MCF 10A (cell line): Measurements from ENCODE around the gene POLD4. TPM values are rescaled to one million over a fixed set of nuclear protein-coding genes. Genes with fewer than 3 reads are reported as not detected.

ENCODE experiments used
- BruUV-seq: library from RNA; stranded (reverse); fragments of 400-500 nt; replicated peaks from 2 replicates; lab custom pipeline; 2021; lab: Mats Ljungman, UMichigan
- CTCF ChIA-PET: fragments of 300-600 bp; sonication (Branson Sonifier 250); formaldehyde crosslinking; extraction: SDS; loops from one replicate; lab custom pipeline; 2021; ENCODE audit warnings: antibody characterized with exemption, inconsistent platforms; lab: Yijun Ruan, JAX
- POLR2A ChIA-PET: fragments of 300-600, 350-650 bp; sonication (Branson Sonifier 250); formaldehyde crosslinking; extraction: SDS; loops from one replicate; lab custom pipeline; 2020; ENCODE audit warnings: antibody characterized with exemption, inconsistent platforms; lab: Yijun Ruan, JAX
- DNase-seq: peaks from one replicate; pipeline ENCODE4 v3.0.0-alpha.2; 2018; ENCODE audit not compliant: unreplicated experiment
- H3K27ac Mint-ChIP-seq: one replicate; pipeline ENCODE4 v1.8.0; 2022; ENCODE audit warnings: mild to moderate bottlenecking, low read depth, mixed read lengths; ENCODE audit not compliant: unreplicated experiment
- H3K27me3 Mint-ChIP-seq: one replicate; pipeline ENCODE4 v1.8.0; 2022; ENCODE audit warnings: mixed read lengths; ENCODE audit not compliant: insufficient read depth, unreplicated experiment
- H3K36me3 Mint-ChIP-seq: one replicate; pipeline ENCODE4 v1.8.0; 2022; ENCODE audit warnings: mild to moderate bottlenecking, moderate library complexity, mixed read lengths; ENCODE audit not compliant: insufficient read depth, unreplicated experiment
- H3K4me1 Mint-ChIP-seq: one replicate; pipeline ENCODE4 v1.8.0; 2022; ENCODE audit warnings: mixed read lengths; ENCODE audit not compliant: insufficient read depth, unreplicated experiment
- H3K4me3 Mint-ChIP-seq: one replicate; pipeline ENCODE4 v1.8.0; 2022; ENCODE audit warnings: mild to moderate bottlenecking, moderate library complexity, mixed read lengths; ENCODE audit not compliant: unreplicated experiment
- H3K9me3 Mint-ChIP-seq: one replicate; pipeline ENCODE4 v1.8.0; 2022; ENCODE audit warnings: mixed read lengths; ENCODE audit not compliant: unreplicated experiment
- intact Hi-C: fragments of 100-400 bp; cut with micrococcal nuclease; formaldehyde crosslinking; loops from 2 replicates; pipeline ENCODE4 v1.14.1; 2022
- total RNA-seq: library from RNA; stranded (reverse); gene quantifications from 2 replicates; pipeline ENCODE4 v1.2.3, GENCODE V29; 2022
- TF ChIP-seq, protein P1 (sequence below): fragments of 200-600 bp; IDR thresholded peaks from one replicate; pipeline ENCODE4 v1.8.0; 2022; ENCODE audit warnings: antibody characterized with exemption, mild to moderate bottlenecking; ENCODE audit not compliant: unreplicated experiment

POLD4 gene
- total RNA-seq, 1 experiment from 2014 or later = 54.8 TPM

DNA sequence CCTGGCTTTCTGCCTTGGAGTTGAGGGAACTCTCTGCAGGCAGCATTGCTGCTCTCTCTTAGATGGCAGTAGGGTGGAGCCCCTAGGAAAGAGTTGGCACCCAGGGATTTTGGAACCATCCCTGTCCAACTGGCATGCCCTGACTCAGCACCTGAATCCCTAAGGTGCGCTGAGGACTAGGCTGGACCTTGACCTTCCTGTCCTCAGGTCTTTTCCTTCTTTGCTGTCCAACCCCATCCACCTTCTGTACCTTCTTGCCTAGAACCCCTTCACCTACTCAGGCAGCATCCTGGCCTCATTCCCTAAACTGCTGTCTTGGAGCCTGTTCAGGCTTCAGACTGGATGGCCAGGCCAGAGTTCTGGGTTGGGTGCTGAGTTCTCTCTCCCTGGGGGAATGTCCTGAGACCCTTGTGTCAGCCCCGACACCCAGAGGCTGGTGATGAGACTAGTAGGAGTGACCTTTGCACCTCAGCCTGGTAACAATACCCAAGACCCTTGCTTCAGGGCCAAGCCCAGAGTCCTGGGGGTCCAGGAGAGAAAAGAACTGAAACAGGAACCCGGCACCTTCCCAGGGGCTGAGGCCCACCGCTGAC, 2.5 kb upstream of the POLD4 start:
- Mint-ChIP-seq H3K9me3 (no peaks in the 10 kb centered on the region), H3K4me3 (no peak overlapping the region), H3K27me3 (no peaks in the 10 kb centered on the region), H3K4me1 (peaks cover 46% of the 10 kb centered on the region), H3K27ac (peak overlapping the region; percentile 91), H3K36me3 (peaks cover 12% of the 10 kb centered on the region)
- BruUV-seq = no TSS peak
- CTCF ChIA-PET = interaction anchor here (0.6 to 18.6 kb wide), 12 partner anchors 9 to 235 kb away, joined by 3 to 659 read pairs (median 4); partner anchors contain the start of genes CLCF1 and RAD9A
- DNase-seq = no peak
- POLR2A ChIA-PET = interaction anchor here (0.7 to 9.3 kb wide), 9 partner anchors 9 to 112 kb away, joined by 3 to 144 read pairs (median 5); partner anchors contain the start of gene CLCF1
- intact Hi-C loops = no loop called here
- TF ChIP-seq, protein P1, sequence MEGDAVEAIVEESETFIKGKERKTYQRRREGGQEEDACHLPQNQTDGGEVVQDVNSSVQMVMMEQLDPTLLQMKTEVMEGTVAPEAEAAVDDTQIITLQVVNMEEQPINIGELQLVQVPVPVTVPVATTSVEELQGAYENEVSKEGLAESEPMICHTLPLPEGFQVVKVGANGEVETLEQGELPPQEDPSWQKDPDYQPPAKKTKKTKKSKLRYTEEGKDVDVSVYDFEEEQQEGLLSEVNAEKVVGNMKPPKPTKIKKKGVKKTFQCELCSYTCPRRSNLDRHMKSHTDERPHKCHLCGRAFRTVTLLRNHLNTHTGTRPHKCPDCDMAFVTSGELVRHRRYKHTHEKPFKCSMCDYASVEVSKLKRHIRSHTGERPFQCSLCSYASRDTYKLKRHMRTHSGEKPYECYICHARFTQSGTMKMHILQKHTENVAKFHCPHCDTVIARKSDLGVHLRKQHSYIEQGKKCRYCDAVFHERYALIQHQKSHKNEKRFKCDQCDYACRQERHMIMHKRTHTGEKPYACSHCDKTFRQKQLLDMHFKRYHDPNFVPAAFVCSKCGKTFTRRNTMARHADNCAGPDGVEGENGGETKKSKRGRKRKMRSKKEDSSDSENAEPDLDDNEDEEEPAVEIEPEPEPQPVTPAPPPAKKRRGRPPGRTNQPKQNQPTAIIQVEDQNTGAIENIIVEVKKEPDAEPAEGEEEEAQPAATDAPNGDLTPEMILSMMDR = no peak

DNA sequence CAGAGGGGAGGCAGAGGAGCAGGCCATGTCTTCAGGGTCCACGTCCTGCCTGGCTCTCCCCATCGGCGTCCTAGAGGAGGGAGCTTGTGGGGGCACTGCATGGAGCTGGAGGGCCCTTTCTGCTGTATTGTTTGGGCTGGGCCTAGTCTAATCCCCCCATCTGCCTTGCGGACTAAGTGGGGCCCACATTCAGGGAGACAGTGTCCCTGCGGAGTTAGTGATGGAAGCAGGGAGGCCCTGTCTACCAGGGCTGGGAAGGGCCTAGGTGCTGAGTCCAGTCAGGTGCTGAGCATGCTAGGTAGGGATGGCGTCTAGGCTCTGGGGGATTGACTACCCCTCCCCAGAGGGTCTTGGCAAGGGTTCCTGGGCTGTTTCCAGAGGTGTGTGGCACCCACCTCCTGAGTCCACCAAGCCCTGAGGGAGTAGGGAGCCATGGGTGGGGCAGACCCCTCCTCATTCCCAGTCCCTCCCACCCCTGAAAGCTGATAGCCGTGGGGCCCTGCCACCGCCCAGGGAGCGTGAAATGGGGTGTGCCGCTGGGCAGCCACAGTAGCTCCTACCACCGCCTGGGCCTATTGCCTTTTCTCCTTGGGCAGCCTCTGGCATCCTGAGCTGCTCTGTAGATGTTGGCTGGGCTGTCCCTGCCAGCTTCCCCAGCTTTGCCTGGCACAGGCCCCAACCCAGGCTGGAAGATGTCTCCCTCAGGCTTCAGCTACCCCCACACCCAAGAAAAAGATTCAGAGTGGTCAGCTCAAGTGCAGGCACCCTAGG, 1.9 kb upstream of the POLD4 start:
- peaks cover 46% of the 10 kb centered on the region for H3K4me1 Mint-ChIP-seq
- peak overlapping the region; percentile 19 for H3K4me3 Mint-ChIP-seq
- H3K36me3 Mint-ChIP-seq = peaks cover 12% of the 10 kb centered on the region
- H3K27ac Mint-ChIP-seq = peak overlapping the region; percentile 91
- H3K9me3 Mint-ChIP-seq = no peaks in the 10 kb centered on the region
- no peaks in the 10 kb centered on the region for H3K27me3 Mint-ChIP-seq
- ChIA-PET CTCF (interaction anchor here (0.6 to 18.6 kb wide), 7 partner anchors 9 to 735 kb away, joined by 3 to 659 read pairs (median 4); partner anchors contain the start of gene CLCF1), POLR2A (interaction anchor here (0.7 to 9.3 kb wide), 8 partner anchors 10 to 113 kb away, joined by 3 to 144 read pairs (median 16); partner anchors contain the start of genes CLCF1 and RAD9A)
- TF ChIP-seq, protein P1 = no peak
- no peak for DNase-seq
- intact Hi-C loops = no loop called here
- BruUV-seq = no TSS peak

DNA sequence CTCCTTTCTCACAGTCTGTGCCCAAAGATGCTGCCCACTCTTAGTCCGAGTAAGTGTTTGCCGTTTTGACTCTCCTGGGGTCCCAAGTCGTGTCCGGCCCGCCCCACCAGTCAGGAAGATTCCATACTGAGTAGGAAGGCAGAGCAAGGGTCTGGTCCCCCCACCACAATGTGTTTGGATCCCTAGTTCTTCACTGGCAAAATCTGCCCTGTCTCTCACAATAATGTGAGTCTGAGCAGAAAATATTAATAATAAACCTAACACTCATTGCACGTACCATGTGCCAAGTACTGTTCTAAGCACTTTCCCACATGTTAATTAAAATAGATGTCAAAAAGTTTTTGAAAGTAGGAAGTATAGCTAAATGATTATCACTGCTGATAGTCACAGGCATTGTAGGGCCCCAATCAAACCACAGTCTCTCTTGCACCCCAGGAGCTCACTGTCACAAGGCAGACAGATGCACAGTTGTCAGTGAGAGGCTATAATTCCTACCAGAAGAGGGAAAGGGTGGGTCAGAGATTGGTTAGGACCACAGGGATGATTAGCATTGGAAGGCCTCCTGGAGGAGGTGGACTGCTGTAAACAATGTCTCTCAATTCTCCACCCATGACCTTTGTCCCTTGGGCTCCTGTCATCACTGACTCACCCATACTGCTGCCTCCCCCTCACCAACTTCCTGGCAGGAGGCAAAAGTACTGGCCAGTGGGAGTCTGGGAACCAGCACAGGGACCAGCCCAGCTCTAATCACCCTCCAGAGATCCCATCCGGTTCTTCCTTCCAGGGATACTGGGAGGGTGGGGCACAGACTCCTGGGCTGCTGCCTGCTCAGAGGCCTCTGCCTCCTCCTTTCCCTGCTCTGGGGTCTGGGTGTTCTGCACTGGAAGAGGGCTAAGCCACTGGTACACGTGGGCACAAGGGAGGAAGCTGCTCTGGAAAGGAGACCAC, 1.0 kb upstream of the POLD4 start:
- intact Hi-C loops = no loop called here
- H3K9me3 Mint-ChIP-seq = no peaks in the 10 kb centered on the region
- H3K4me3 Mint-ChIP-seq = peak overlapping the region; percentile 85
- CTCF ChIA-PET = interaction anchor here (0.6 to 18.6 kb wide), 8 partner anchors 9 to 736 kb away, joined by 3 to 659 read pairs (median 4); partner anchors contain the start of gene CLCF1
- no peaks in the 10 kb centered on the region for H3K27me3 Mint-ChIP-seq
- TF ChIP-seq, protein P1 = no peak
- H3K4me1 Mint-ChIP-seq = peaks cover 52% of the 10 kb centered on the region
- peak; percentile 96 for DNase-seq
- peak overlapping the region; percentile 91 for H3K27ac Mint-ChIP-seq
- BruUV-seq = TSS peak; percentile 92
- POLR2A ChIA-PET = interaction anchor here (0.6 to 9.3 kb wide), 16 partner anchors 8 to 666 kb away, joined by 3 to 144 read pairs (median 11); partner anchors contain the start of genes CLCF1, PPP1CA and RAD9A
- H3K36me3 Mint-ChIP-seq = peaks cover 12% of the 10 kb centered on the region
